22Rv1 (cell line): Measurements from ENCODE around the gene SPINK1.

ENCODE experiments used
- H3K27ac ChIP-seq: fragments of 450-650 bp; 2 replicates; pipeline ENCODE4 v1.5.1; 2017
- CTCF ChIP-seq: fragments of 450-650 bp; IDR thresholded peaks from 2 replicates; pipeline ENCODE4 v1.5.1; 2017; ENCODE audit warnings: mild to moderate bottlenecking
- ZFX ChIP-seq: fragments of 450-650 bp; IDR thresholded peaks from 2 replicates; pipeline ENCODE4 v1.6.1; 2017; ENCODE audit warnings: antibody characterized with exemption, borderline replicate concordance

Gene SPINK1

DNA sequence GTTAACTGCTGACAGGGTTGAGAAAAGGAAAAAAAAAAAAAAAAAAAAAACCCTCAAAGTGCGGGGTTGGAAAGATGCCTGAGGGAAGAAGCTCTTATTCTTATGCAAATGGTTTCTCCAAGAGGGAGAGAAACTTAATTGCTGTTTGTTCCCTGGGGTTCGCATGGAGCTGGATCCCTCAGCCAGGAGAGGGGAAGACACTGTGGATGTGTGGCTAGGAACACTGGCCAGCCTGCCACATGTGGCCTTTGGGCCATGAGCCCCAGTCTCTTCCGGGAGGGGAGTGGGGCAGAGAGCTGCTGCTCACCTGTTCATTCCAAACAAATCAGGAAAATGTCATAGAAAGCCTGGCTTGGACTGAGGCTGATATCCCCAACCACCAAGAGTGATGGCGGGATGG lies 37.6 kb upstream of the SPINK1 start:
- H3K27ac ChIP-seq, result no peak overlapping the region
- TF ChIP-seq ZFX, result no peak
- TF ChIP-seq CTCF, result no peak

DNA sequence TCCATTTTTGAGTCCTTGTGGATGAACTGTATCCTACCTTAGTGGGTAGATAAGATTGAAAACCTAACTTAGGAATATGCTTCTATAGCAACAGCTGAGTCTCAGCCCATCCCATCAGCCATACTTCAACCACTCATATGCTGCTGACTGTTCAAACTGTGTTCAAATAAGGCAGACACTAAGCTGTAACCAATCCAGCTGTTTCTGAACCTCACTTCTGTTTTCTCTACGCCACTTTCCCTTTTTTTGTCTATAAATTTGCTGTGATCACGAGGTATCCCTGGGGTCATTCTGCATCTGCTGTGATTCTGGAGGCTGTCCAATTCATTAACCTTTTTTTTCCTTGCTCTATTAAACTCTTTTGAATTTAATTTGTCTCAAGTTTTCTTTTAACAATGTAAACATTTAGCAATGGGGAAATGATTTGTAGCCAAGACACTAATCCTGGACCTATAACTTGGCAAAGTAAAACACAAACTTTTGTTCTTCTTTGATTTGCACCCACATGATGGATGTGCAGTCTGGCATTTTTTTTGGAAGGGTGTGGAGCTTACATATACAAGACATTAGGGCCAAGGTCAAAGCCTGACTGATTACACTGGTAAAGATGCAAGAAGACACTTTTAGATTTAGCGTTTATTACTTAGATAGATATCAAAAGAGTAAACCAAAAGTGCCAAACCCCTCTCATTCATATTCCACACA lies 32.1 kb upstream of the SPINK1 start:
- TF ChIP-seq ZFX (no peak), CTCF (no peak)
- H3K27ac ChIP-seq, result no peak overlapping the region

DNA sequence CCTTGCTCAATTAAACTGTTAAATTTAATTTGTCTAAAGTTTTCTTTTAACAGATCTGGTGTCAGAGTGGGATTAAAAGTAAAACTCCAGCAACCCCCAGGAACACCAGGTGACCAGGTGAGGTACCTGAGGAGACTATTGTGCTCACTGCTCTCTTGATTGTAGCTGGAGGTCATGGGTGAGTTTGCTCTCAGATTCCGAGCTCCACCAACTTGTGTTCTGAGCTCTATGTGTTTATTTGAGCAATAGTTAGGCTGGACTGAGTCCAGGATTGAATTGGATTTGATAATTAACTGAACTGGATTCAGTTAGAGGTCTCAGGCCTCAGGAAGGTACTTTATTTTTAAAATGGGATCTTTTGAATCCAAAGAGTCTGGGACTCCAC lies 29.2 kb upstream of the SPINK1 start:
- TF ChIP-seq CTCF, result no peak
- no peak for TF ChIP-seq ZFX
- no peak overlapping the region for H3K27ac ChIP-seq

- H3K27ac ChIP-seq, result no peak overlapping the region
- TF ChIP-seq CTCF (no peak), ZFX (no peak)
These were observed 28.6 kb upstream of the SPINK1 start for GRCh38 chr5:147859962-147860640.

DNA sequence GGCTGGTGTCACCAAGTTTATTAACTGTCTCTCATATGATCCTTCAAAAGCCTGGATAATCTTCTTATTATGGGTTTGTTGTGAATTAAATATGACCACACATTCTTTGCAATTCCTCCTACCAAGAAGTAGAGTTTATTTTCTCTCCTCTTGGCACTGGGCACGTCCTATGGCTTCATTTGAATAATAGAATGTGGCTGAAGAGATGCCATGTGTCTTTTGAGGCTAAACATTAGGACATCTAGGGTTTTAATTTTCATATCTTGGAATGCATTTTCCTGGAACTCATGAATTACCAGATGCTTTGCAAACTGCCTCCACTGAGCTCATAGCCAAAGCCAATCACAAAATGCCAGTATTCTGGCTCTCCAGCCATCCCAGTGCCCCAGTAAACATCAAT lies 27.1 kb upstream of the SPINK1 start:
- TF ChIP-seq CTCF (no peak), ZFX (no peak)
- no peak overlapping the region for H3K27ac ChIP-seq

DNA sequence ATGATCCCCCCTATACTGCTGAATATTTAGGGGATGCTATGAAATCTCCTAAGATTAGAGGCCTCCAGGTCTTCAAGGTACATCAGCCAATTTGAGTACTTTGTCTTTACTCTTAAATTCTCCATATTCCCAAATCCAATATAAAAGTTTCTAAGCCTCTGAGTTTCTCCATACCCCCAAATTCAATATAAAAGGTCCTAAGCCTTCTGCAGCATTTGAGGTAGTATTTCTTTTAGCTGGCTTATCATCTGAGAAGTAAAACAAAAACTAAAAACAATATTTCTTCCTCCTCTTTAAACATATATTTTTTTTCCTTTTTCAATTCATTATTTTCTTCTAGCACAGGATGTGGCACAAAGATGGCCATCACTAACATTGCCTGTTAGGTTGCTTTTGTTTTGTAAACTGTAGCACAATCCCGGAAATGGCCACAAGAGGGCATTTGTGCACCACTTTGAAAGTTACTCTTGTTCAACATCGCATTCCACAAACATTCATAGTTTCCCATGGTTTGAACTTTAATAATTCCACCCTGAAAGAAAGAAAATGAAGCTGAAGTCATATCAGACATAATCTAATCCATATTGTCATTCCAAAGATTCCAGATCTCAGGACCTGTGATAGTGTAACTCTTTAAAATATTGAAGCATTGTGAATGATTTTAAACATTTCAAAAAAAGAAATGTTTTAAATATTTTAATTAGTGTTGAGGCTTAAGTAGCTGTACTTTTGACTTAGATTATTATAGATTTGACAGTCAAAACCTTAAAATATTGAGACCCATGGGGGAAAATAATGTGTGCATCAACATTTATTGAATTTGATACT lies 26.0 kb upstream of the SPINK1 start:
- TF ChIP-seq ZFX, result no peak
- TF ChIP-seq CTCF, result peak; percentile 91
- H3K27ac ChIP-seq, result no peak overlapping the region
